ENCODE results near the gene HEPH. TPM values are rescaled to one million over a fixed set of nuclear protein-coding genes. Genes with fewer than 3 reads are reported as not detected.

Gene HEPH
- total and polyA plus RNA-seq, 2 experiments from 2014 or later: 10.1 to 64.7 TPM

DNA sequence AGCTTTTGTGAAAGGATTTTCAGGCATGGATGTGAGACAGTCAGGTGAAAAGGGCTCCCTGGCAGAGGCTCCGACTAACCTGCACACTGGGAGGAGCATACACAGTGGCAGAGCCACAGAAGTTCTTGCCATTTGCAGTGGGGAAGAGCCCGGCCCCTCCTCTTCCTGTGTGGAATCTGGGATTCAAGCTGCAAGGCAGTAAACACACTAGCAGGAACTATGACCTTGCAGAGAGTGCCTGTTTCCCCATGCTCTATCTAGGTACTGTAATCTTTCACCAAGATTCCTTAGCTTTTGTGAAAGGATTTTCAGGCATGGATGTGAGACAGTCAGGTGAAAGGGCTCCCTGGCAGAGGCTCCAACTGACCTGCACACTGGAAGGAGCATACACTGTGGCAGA is 19.8 kb upstream of the HEPH start:
- Histone ChIP-seq H3K27me3 (ENCODE audit: insufficient read depth) (no peaks in the 10 kb centered on the region), H3K79me2 (replicated peaks; ENCODE audit: insufficient read depth) (no peaks in the 10 kb centered on the region), H3K9me2 (ENCODE audit: insufficient read depth) (no peaks in the 10 kb centered on the region), H3K36me3 (ENCODE audit: insufficient read depth) (no peaks in the 10 kb centered on the region), H3K27ac (ENCODE audit: low read depth) (no peak overlapping the region), H3K4me1 (ENCODE audit: insufficient read depth) (no peaks in the 10 kb centered on the region), H3F3A (replicated peaks; ENCODE audit: low read depth) (no peaks in the 10 kb centered on the region), H3K4me3 (no peak overlapping the region), H2AFZ (no peak overlapping the region; the same call in 1 of the 2 replicates), H3K4me2 (no peak overlapping the region), H4K20me1 (replicated peaks; ENCODE audit: insufficient read depth) (no peaks in the 10 kb centered on the region)
- H3K4me3 Mint-ChIP-seq: no peak overlapping the region
- H3K4me1 Mint-ChIP-seq: no peaks in the 10 kb centered on the region
- ATAC-seq (no peak), DNase-seq (ENCODE audit: low spot score) (no peak)
- H3K36me3 Mint-ChIP-seq (ENCODE audit: low read depth): no peaks in the 10 kb centered on the region
- H3K27me3 Mint-ChIP-seq (ENCODE audit: insufficient read depth, low read depth, poor library complexity): peaks cover 2% of the 10 kb centered on the region
- no peak for TF ChIP-seq CREB1 (CRISPR knock-in tag; IDR thresholded peaks at IDR 0.05; ENCODE audit: low read depth)
- no peak for TF ChIP-seq ZNF331 (CRISPR knock-in tag; IDR thresholded peaks at IDR 0.05; ENCODE audit: low read depth)
- TF ChIP-seq, protein P1, sequence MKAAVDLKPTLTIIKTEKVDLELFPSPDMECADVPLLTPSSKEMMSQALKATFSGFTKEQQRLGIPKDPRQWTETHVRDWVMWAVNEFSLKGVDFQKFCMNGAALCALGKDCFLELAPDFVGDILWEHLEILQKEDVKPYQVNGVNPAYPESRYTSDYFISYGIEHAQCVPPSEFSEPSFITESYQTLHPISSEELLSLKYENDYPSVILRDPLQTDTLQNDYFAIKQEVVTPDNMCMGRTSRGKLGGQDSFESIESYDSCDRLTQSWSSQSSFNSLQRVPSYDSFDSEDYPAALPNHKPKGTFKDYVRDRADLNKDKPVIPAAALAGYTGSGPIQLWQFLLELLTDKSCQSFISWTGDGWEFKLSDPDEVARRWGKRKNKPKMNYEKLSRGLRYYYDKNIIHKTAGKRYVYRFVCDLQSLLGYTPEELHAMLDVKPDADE (IDR thresholded peaks at IDR 0.05): no peak
- no peak for TF ChIP-seq POLR2AphosphoS5 (IDR thresholded peaks at IDR 0.05; ENCODE audit: low read depth)
- TF ChIP-seq STAT1 (IDR thresholded peaks at IDR 0.05; ENCODE audit: unreplicated experiment): no peak
- TF ChIP-seq EZH2phosphoT487 (IDR thresholded peaks at IDR 0.05; ENCODE audit: unreplicated experiment): no peak
- TF ChIP-seq, protein P2, sequence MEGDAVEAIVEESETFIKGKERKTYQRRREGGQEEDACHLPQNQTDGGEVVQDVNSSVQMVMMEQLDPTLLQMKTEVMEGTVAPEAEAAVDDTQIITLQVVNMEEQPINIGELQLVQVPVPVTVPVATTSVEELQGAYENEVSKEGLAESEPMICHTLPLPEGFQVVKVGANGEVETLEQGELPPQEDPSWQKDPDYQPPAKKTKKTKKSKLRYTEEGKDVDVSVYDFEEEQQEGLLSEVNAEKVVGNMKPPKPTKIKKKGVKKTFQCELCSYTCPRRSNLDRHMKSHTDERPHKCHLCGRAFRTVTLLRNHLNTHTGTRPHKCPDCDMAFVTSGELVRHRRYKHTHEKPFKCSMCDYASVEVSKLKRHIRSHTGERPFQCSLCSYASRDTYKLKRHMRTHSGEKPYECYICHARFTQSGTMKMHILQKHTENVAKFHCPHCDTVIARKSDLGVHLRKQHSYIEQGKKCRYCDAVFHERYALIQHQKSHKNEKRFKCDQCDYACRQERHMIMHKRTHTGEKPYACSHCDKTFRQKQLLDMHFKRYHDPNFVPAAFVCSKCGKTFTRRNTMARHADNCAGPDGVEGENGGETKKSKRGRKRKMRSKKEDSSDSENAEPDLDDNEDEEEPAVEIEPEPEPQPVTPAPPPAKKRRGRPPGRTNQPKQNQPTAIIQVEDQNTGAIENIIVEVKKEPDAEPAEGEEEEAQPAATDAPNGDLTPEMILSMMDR (conservative IDR thresholded peaks at IDR 0.05; ENCODE audit: low read depth in 2 of 2): no peak
- TF ChIP-seq EZH2 (IDR thresholded peaks at IDR 0.05; ENCODE audit: low read depth, unreplicated experiment): no peak
- TF ChIP-seq, protein P3, sequence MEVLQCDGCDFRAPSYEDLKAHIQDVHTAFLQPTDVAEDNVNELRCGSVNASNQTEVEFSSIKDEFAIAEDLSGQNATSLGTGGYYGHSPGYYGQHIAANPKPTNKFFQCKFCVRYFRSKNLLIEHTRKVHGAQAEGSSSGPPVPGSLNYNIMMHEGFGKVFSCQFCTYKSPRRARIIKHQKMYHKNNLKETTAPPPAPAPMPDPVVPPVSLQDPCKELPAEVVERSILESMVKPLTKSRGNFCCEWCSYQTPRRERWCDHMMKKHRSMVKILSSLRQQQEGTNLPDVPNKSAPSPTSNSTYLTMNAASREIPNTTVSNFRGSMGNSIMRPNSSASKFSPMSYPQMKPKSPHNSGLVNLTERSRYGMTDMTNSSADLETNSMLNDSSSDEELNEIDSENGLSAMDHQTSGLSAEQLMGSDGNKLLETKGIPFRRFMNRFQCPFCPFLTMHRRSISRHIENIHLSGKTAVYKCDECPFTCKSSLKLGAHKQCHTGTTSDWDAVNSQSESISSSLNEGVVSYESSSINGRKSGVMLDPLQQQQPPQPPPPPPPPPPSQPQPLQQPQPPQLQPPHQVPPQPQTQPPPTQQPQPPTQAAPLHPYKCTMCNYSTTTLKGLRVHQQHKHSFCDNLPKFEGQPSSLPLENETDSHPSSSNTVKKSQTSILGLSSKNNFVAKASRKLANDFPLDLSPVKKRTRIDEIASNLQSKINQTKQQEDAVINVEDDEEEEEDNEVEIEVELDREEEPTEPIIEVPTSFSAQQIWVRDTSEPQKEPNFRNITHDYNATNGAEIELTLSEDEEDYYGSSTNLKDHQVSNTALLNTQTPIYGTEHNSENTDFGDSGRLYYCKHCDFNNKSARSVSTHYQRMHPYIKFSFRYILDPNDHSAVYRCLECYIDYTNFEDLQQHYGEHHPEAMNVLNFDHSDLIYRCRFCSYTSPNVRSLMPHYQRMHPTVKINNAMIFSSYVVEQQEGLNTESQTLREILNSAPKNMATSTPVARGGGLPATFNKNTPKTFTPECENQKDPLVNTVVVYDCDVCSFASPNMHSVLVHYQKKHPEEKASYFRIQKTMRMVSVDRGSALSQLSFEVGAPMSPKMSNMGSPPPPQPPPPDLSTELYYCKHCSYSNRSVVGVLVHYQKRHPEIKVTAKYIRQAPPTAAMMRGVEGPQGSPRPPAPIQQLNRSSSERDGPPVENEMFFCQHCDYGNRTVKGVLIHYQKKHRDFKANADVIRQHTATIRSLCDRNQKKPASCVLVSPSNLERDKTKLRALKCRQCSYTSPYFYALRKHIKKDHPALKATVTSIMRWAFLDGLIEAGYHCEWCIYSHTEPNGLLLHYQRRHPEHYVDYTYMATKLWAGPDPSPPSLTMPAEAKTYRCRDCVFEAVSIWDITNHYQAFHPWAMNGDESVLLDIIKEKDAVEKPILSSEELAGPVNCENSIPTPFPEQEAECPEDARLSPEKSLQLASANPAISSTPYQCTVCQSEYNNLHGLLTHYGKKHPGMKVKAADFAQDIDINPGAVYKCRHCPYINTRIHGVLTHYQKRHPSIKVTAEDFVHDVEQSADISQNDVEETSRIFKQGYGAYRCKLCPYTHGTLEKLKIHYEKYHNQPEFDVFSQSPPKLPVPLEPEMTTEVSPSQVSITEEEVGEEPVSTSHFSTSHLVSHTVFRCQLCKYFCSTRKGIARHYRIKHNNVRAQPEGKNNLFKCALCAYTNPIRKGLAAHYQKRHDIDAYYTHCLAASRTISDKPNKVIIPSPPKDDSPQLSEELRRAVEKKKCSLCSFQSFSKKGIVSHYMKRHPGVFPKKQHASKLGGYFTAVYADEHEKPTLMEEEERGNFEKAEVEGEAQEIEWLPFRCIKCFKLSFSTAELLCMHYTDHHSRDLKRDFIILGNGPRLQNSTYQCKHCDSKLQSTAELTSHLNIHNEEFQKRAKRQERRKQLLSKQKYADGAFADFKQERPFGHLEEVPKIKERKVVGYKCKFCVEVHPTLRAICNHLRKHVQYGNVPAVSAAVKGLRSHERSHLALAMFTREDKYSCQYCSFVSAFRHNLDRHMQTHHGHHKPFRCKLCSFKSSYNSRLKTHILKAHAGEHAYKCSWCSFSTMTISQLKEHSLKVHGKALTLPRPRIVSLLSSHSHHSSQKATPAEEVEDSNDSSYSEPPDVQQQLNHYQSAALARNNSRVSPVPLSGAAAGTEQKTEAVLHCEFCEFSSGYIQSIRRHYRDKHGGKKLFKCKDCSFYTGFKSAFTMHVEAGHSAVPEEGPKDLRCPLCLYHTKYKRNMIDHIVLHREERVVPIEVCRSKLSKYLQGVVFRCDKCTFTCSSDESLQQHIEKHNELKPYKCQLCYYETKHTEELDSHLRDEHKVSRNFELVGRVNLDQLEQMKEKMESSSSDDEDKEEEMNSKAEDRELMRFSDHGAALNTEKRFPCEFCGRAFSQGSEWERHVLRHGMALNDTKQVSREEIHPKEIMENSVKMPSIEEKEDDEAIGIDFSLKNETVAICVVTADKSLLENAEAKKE (CRISPR knock-in tag; IDR thresholded peaks at IDR 0.05): no peak
- TF ChIP-seq, protein P4, sequence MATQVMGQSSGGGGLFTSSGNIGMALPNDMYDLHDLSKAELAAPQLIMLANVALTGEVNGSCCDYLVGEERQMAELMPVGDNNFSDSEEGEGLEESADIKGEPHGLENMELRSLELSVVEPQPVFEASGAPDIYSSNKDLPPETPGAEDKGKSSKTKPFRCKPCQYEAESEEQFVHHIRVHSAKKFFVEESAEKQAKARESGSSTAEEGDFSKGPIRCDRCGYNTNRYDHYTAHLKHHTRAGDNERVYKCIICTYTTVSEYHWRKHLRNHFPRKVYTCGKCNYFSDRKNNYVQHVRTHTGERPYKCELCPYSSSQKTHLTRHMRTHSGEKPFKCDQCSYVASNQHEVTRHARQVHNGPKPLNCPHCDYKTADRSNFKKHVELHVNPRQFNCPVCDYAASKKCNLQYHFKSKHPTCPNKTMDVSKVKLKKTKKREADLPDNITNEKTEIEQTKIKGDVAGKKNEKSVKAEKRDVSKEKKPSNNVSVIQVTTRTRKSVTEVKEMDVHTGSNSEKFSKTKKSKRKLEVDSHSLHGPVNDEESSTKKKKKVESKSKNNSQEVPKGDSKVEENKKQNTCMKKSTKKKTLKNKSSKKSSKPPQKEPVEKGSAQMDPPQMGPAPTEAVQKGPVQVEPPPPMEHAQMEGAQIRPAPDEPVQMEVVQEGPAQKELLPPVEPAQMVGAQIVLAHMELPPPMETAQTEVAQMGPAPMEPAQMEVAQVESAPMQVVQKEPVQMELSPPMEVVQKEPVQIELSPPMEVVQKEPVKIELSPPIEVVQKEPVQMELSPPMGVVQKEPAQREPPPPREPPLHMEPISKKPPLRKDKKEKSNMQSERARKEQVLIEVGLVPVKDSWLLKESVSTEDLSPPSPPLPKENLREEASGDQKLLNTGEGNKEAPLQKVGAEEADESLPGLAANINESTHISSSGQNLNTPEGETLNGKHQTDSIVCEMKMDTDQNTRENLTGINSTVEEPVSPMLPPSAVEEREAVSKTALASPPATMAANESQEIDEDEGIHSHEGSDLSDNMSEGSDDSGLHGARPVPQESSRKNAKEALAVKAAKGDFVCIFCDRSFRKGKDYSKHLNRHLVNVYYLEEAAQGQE (IDR thresholded peaks at IDR 0.05; ENCODE audit: unreplicated experiment): no peak
- TF ChIP-seq JUNB (IDR thresholded peaks at IDR 0.05; ENCODE audit: unreplicated experiment): no peak
- no peak for TF ChIP-seq NANOG (IDR thresholded peaks at IDR 0.05; ENCODE audit: borderline replicate concordance)
- no peak for TF ChIP-seq ZNF114 (CRISPR knock-in tag; IDR thresholded peaks at IDR 0.05)
- no peak overlapping the region for H3K27ac Mint-ChIP-seq
- no peaks in the 10 kb centered on the region for H3K9me3 Mint-ChIP-seq
